A673 (cell line): ENCODE results near the gene LINGO3.

ENCODE experiments used
- EZH2 ChIP-seq: fragments of 200-600 bp; sonication (generic); IDR thresholded peaks from 2 replicates; pipeline ENCODE4 v1.6.1; 2017; ENCODE audit warnings: borderline replicate concordance, low read depth, mild to moderate bottlenecking, mixed read lengths, antibody characterized with exemption, low read length; ENCODE audit not compliant: poor library complexity, severe bottlenecking
- TF ChIP-seq, protein P1 (sequence below): fragments of 300-800, 200-600 bp; sonication (generic); conservative IDR thresholded peaks from 2 replicates; pipeline ENCODE4 v1.5.1; 2017; ENCODE audit warnings: low read depth, mild to moderate bottlenecking, antibody characterized with exemption, low read length, moderate library complexity, mixed read lengths

DNA sequence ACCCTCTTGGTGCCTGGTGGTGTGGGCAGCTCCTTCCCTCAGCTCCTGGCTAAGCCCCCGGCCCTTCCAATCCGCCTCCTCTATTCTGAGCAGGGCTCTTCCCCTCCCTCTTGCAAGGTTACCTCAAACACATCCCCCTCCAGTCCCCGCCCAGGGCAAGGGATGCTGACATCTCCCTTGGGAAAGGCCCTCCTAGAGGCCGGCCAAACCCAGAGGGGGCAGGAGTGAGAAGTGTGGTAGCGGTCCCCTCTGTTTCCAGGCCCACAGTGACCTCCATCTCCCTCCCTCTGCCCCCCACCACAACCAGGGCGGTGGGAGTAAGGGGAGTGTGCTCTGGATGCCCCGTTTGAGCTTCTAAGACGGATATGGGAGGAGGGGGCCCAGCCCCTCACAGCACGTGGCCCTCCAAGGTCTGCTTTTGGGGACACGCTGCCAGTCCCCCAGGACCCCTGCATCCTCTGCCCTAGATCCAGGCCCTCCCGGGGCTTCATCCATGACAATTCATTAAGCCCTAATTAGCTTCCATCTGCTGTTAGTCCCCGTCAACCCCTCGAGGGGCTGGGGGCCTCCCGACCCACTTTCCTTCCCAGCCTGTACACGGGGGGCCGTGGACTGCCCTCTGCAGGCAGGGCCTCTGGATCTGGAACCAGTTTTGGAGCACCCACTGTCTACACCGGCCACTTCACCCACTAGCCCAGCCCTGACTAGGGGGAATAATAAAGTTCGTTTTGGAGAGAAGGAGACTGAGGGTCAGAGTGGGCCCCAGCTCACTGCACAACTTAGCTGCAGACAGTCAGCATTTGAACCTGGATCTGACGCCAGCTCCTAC is 2.3 kb downstream of the LINGO3 start:
- TF ChIP-seq, protein P1, sequence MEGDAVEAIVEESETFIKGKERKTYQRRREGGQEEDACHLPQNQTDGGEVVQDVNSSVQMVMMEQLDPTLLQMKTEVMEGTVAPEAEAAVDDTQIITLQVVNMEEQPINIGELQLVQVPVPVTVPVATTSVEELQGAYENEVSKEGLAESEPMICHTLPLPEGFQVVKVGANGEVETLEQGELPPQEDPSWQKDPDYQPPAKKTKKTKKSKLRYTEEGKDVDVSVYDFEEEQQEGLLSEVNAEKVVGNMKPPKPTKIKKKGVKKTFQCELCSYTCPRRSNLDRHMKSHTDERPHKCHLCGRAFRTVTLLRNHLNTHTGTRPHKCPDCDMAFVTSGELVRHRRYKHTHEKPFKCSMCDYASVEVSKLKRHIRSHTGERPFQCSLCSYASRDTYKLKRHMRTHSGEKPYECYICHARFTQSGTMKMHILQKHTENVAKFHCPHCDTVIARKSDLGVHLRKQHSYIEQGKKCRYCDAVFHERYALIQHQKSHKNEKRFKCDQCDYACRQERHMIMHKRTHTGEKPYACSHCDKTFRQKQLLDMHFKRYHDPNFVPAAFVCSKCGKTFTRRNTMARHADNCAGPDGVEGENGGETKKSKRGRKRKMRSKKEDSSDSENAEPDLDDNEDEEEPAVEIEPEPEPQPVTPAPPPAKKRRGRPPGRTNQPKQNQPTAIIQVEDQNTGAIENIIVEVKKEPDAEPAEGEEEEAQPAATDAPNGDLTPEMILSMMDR, result no peak
- TF ChIP-seq EZH2, result no peak
